KOPT-K1 (cell line): Measurements from ENCODE around the gene ATP9B.

Experiments
- H3K27ac ChIP-seq: fragments of 200-600 bp; sonication (generic); 2 replicates; pipeline ENCODE4 v1.5.1; 2016; ENCODE audit warnings: antibody characterized with exemption, mild to moderate bottlenecking, low read depth, low read length; ENCODE audit not compliant: poor library complexity, severe bottlenecking
- H3K36me3 ChIP-seq: fragments of 200-600 bp; sonication (generic); 2 replicates; pipeline ENCODE4 v1.5.1; 2017; ENCODE audit warnings: antibody characterized with exemption, mild to moderate bottlenecking, low read length, moderate library complexity; ENCODE audit not compliant: insufficient read depth
- H3K9me3 ChIP-seq: fragments of 200-600 bp; sonication (generic); 2 replicates; pipeline ENCODE4 v1.5.1; 2017; ENCODE audit warnings: antibody characterized with exemption, low read length, mild to moderate bottlenecking; ENCODE audit not compliant: insufficient read depth, poor library complexity, severe bottlenecking

ATP9B gene

DNA sequence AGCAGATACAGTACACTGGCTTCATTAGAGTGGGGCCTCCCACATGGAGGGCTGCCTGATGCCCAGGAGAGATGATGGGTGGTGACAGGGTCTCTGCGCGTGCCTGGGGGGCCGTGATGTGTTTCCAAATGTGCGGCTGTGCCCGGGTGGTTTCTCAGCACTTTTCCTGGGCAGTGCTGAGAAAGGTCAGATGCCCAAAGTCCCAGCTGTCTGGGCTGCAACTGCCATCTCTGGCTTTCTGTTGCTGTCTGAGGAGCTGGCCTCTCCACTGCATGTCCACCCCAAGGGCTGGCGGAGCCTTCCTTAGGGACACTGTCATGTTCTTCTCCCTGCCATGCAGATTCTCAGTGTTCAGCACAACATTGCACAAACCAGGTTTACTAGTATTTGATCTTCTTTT lies 263.9 kb downstream of the ATP9B start:
- Histone ChIP-seq H3K27ac (no peak overlapping the region), H3K9me3 (no peaks in the 10 kb centered on the region), H3K36me3 (peaks cover 44% of the 10 kb centered on the region)

DNA sequence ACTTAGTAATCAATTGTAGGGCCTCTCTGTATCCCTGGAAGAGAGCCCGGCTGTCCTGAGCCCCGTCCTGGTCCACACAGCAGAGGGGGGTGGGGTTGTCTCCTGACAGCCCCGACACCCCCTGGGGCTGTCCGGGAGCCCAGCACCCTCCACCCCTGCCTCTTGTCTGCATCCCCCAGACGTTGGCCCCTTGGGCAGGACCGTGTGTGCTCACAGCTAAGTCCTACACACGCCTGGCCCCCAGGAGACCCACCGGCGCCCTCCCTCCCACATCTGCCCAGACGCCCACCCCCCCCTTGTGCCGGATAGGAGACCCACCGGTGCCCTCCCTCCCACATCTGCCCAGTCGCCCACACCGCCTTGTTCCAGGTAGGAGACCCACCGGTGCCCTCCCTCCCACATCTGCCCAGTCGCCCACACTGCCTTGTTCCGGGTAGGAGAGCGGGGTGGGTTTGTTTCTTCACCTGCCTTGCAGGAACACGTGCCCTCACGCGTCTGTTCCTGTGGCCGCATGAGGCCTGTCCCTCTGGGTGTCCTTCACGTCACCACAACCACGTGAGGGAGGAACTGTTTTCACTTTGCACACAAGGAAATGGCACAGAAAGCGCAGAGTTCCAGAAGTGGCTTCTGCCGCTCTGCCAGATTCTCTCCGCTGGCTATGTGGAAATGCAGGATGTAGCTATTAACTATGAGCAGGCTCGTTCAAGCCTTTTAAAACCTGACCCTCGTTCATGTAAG lies 265.5 kb downstream of the ATP9B start:
- no peaks in the 10 kb centered on the region for H3K9me3 ChIP-seq
- no peak overlapping the region for H3K27ac ChIP-seq
- H3K36me3 ChIP-seq = peaks cover 58% of the 10 kb centered on the region

- Histone ChIP-seq H3K27ac (no peak overlapping the region), H3K36me3 (peaks cover 51% of the 10 kb centered on the region), H3K9me3 (no peaks in the 10 kb centered on the region)
Measured at GRCh38 chr18:79335833-79336360, 266.7 kb downstream of the ATP9B start.

GRCh38 chr18:79336556-79337142 lies 267.5 kb downstream of the ATP9B start:
- no peaks in the 10 kb centered on the region for H3K9me3 ChIP-seq
- peaks cover 46% of the 10 kb centered on the region for H3K36me3 ChIP-seq
- H3K27ac ChIP-seq = no peak overlapping the region

DNA sequence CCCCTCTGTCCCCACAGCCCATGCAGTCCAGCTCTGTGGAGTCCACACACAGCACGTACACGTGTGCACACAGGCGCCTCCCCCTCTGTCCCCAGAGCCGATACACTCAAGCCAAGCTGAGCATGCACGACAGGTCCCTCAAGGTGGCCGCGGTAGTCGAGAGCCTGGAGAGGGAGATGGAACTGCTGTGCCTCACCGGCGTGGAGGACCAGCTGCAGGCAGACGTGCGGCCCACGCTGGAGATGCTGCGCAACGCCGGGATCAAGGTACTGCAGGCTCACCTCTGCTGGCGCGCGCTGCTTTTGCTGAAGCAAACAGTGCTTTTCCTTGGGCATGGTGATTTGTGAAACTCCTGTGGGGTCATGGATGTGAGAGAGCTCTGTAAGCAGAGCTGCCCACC lies 268.0 kb downstream of the ATP9B start:
- no peaks in the 10 kb centered on the region for H3K9me3 ChIP-seq
- H3K36me3 ChIP-seq = peaks cover 47% of the 10 kb centered on the region
- H3K27ac ChIP-seq = no peak overlapping the region

GRCh38 chr18:79337620-79338019 lies 268.4 kb downstream of the ATP9B start:
- Histone ChIP-seq H3K27ac (no peak overlapping the region), H3K9me3 (no peaks in the 10 kb centered on the region), H3K36me3 (peaks cover 46% of the 10 kb centered on the region)

DNA sequence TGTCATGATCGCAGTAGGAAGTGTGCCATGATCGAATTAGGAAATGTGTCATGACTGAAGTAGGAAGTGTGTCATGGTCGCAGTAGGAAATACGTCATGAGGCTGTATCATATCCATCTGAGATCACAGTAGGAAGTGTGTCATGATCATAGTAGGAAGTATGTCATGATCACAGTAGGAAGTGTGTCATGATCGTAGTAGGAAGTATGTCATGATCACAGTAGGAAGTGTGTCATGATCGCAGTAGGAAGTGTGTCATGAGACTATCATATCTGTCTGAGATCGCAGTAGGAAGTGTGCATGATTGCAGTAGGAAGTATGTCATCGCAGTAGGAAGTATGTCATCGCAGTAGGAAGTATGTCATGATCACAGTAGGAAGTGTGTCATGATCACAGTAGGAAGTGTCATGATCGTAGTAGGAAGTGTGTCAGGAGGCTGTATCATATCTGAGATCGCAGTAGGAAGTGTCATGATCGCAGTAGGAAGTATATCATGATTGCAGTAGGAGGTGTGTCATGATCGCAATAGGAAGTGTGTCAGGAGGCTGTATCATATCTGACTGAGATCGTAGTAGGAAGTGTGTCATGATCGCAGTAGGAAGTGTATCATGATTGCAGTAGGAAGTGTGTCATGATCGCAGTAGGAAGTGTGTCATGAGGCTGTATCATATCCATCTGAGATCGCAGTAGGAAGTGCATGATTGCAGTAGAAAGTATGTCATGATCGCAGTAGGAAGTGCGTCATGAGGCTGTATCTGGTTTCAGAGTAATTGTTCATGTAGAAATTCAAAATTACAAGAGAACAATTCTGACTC lies 270.1 kb downstream of the ATP9B start:
- no peak overlapping the region for H3K27ac ChIP-seq
- peaks cover 50% of the 10 kb centered on the region for H3K36me3 ChIP-seq
- H3K9me3 ChIP-seq = no peaks in the 10 kb centered on the region

GRCh38 chr18:79343567-79344207 lies 274.5 kb downstream of the ATP9B start:
- Histone ChIP-seq H3K36me3 (peaks cover 64% of the 10 kb centered on the region), H3K9me3 (no peaks in the 10 kb centered on the region), H3K27ac (no peak overlapping the region)

DNA sequence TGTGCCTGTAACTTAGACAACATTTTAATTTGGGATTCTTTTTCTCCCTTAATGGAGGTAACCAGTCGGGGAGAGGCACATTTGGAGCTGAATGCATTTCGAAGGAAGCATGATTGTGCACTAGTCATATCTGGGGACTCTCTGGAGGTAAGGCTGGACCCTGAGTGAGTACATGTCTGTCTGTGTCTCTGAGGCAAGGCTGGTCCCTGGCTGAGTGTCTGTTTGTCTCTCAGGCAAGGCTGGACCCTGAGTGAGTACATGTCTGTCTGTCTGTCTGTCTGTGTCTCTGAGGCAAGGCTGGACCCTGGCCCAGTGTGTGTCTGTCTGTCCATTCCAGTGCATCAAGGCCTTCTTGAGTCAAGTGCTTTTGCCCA lies 275.0 kb downstream of the ATP9B start:
- Histone ChIP-seq H3K36me3 (peaks cover 63% of the 10 kb centered on the region), H3K9me3 (no peaks in the 10 kb centered on the region), H3K27ac (no peak overlapping the region)

GRCh38 chr18:79345366-79345765 lies 276.2 kb downstream of the ATP9B start:
- Histone ChIP-seq H3K27ac (no peak overlapping the region), H3K9me3 (no peaks in the 10 kb centered on the region), H3K36me3 (peaks cover 67% of the 10 kb centered on the region)

DNA sequence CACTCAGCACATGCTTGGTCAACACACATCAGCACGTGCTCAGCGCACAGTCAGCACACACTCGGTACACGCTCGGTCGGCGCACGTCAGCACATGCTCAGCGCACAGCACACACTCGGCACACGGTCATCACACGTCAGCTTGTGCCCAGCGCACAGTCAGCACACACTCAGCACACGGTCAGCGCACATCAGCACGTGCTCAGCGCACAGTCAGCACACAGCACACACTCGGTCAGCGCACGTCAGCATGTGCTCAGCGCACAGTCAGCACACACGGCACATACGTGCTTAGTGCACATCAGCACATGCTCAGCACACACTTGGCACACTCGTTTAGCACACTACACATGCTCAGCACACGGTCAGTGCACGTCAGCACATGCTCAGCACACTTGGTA lies 276.8 kb downstream of the ATP9B start:
- H3K9me3 ChIP-seq = no peaks in the 10 kb centered on the region
- peaks cover 67% of the 10 kb centered on the region for H3K36me3 ChIP-seq
- H3K27ac ChIP-seq = no peak overlapping the region

DNA sequence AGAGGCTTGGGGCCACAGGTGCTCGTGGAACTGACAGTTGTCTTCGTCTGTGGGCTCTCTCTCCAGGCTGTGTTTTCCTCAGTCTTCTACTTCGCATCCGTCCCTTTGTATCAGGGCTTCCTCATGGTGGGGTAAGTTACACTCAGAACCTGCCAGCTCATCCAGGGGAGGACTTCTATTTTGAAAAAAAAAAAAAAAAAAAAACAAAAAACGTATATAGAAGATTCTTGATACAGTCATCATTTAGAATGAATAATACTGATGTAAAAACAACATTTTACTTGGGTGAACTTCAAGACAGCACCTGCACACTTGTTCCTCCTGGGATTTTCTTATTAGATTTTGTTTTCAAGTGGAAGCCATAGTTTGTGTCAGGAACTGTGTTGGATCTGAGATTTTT lies 278.9 kb downstream of the ATP9B start:
- peaks cover 66% of the 10 kb centered on the region for H3K36me3 ChIP-seq
- H3K9me3 ChIP-seq = no peaks in the 10 kb centered on the region
- H3K27ac ChIP-seq = no peak overlapping the region

DNA sequence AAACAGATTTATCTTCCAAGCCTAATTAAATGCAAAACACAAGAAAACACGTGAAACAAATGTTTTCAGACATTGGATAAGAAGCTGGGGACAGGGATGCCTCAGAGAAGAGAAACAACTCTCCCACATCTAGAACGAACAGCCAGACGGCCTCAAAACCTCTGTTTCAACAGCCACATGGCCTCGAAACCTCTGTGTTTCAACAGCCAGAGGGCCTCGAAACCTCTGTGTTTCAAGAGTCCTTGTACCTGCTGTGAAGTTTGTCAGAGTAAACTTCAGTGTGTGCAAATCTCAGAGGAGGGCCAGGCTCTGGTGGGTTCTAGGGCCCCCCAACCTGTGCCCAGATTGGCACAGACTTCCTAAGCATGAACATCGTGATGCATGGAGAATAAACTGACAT lies 283.2 kb downstream of the ATP9B start:
- Histone ChIP-seq H3K27ac (no peak overlapping the region), H3K36me3 (peaks cover 30% of the 10 kb centered on the region), H3K9me3 (no peaks in the 10 kb centered on the region)

DNA sequence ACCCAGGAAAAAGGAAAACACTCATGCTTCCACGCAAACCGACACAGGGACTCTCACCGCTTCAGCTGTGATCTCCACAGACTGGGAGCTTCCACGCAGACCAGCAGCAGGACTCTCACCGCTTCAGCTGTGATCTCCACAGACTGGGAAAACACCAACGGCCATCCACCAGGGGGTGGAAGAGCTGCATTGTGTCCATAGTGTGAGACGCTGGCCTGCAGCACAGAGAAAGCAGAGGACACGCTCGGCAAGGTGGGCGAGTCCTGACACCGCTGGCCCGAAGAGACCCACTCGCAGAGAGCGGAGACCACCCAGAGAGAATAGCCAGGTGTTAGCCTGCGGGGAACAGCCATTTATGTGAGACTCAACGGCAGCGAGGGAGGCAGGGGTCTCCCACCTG lies 284.1 kb downstream of the ATP9B start:
- Histone ChIP-seq H3K27ac (no peak overlapping the region), H3K36me3 (peaks cover 24% of the 10 kb centered on the region; the same call in 1 of the 2 replicates), H3K9me3 (no peaks in the 10 kb centered on the region)

- H3K36me3 ChIP-seq = peaks cover 17% of the 10 kb centered on the region; the same call in 1 of the 2 replicates
- no peaks in the 10 kb centered on the region for H3K9me3 ChIP-seq
- no peak overlapping the region for H3K27ac ChIP-seq
Measured at GRCh38 chr18:79354350-79354749, 285.2 kb downstream of the ATP9B start.
